ENCODE measurements around the gene ARL5A. TPM values are rescaled to one million over a fixed set of nuclear protein-coding genes. Genes with fewer than 3 reads are reported as not detected.
"Not testable (repeated sequence)": the region's sequence is repeated elsewhere in the genome, so short reads cannot be mapped to it uniquely, and the experiment has no call there.

ARL5A gene
- total RNA-seq (2014; rRNA removed; shearing (Covaris generic)): 91.4 and 107 TPM in 2 replicates
- 78.1 and 78.6 TPM in 2 replicates for total RNA-seq (2022)
- percentile 90 among the genes with signal in this experiment for Bru-seq, nascent RNA
- percentile 97 among the genes with signal in this experiment for BruChase-seq, experiment 1, labeled RNA remaining after a 6-hour chase
- BruChase-seq, experiment 2, labeled RNA remaining after a 2-hour chase: percentile 96 among the genes with signal in this experiment
- long read RNA-seq, full-length matches to known transcripts: 174 of 192 reads
- long read RNA-seq, partial matches to known transcripts: 2 of 192 reads
- long read RNA-seq, other reads (novel, unspliced or antisense): 16 of 192 reads

DNA sequence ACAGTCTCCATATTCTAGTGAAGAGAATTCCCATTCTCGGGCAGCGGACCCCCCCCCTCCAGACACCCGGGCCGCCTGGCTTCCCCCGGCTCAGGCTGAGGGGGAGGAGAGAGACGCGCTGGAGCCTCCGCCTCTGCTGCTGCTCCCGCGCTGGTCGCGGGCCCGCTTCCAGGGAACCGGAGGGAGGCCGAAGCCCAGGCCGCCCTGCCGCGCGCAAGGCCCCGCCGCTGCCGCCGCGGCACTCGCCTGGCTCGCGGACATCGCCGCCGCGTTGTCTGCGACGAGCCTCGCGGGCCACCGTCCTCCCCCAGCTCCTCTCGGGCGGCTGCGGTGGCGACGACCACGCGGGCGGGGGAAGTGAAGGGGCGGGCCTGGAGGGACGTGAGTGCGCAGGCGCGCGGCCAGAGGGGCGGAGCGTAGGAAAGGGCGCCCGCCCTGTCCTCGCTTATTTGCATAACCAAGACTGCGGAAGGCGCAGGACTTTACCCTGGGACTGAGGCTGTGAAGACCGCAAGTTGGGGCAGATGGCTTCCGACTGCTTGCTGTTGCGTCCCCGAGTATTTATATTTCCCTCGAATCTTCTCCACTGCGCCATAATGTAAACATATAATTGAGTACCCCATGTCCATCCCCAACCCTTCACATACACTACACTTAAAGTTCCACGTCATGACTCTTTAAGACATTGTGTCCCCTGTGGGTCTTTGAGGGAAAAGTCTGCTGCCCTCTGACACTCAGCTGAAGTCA is at the start of gene ARL5A:
Gene ARL5A (minus strand): TSS at position 279 of the 747 bp plus-strand sequence. CDS start 245 bp downstream, at position 34.
- Histone ChIP-seq H3K36me3 (ENCODE audit: insufficient read depth, low read length) (peaks cover 11% of the 10 kb centered on the region; the same call in 1 of the 2 replicates), H3K4me3 (ENCODE audit: low read depth, low read length, poor library complexity, severe bottlenecking) (peak within 1 kb of the TSS; percentile 99), H3K9me3 (ENCODE audit: low read length) (no peaks in the 10 kb centered on the region), H3K79me2 (ENCODE audit: insufficient read depth, low read depth, low read length) (peaks cover 48% of the 10 kb centered on the region), H3K27ac (ENCODE audit: low read depth, low read length, poor library complexity, severe bottlenecking) (peak within 1 kb of the TSS; percentile 57), H3K4me1 (ENCODE audit: insufficient read depth, low read length, poor library complexity, severe bottlenecking) (peaks cover 34% of the 10 kb centered on the region), H4K20me1 (ENCODE audit: insufficient read depth, low read length) (peaks cover 20% of the 10 kb centered on the region; the same call in 1 of the 2 replicates), H3K9me2 (ENCODE audit: insufficient read depth, low read length) (no peaks in the 10 kb centered on the region), H3K4me2 (ENCODE audit: low read length) (peak within 1 kb of the TSS; percentile 89), H2AFZ (ENCODE audit: low read length) (peak within 1 kb of the TSS; percentile 74)
- peak; percentile 94 for DNase-seq (ENCODE audit: low spot score)
- ChIA-PET CTCF (ENCODE audit: unreplicated experiment) (interaction anchor here (3.5 kb wide), 1 partner anchor 17 kb away, joined by 10 read pairs; no protein-coding TSS in a partner anchor), POLR2A (interaction anchor here (0.5 to 6.1 kb wide), 16 partner anchors 9 to 565 kb away, joined by 3 to 80 read pairs (median 4); no protein-coding TSS in a partner anchor)
- no TSS peak for BruUV-seq (replicated peaks)
- TF ChIP-seq EZH2phosphoT487 (IDR thresholded peaks at IDR 0.05; ENCODE audit: borderline replicate concordance, low read depth, low read length) (no peak), CTCF (conservative IDR thresholded peaks at IDR 0.05; ENCODE audit: low read length) (no peak)
- intact Hi-C loops (cut with micrococcal nuclease; ENCODE audit: unreplicated experiment): loop anchor here (5.0 to 10.0 kb wide), 2 partner anchors 346 to 889 kb away; partner anchors contain the start of genes ARL6IP6, PRPF40A and STAM2

- H3K79me2 ChIP-seq (ENCODE audit: insufficient read depth, low read depth, low read length); H3K4me3 ChIP-seq (ENCODE audit: low read depth, low read length, poor library complexity, severe bottlenecking); BruUV-seq (replicated peaks); H3K27ac ChIP-seq (ENCODE audit: low read depth, low read length, poor library complexity, severe bottlenecking); H3K36me3 ChIP-seq (ENCODE audit: insufficient read depth, low read length); CTCF ChIA-PET (ENCODE audit: unreplicated experiment); DNase-seq (ENCODE audit: low spot score); H3K9me3 ChIP-seq (ENCODE audit: low read length); H3K4me1 ChIP-seq (ENCODE audit: insufficient read depth, low read length, poor library complexity, severe bottlenecking); H3K9me2 ChIP-seq (ENCODE audit: insufficient read depth, low read length); POLR2A ChIA-PET; H4K20me1 ChIP-seq (ENCODE audit: insufficient read depth, low read length); intact Hi-C loops (cut with micrococcal nuclease; ENCODE audit: unreplicated experiment); H3K4me2 ChIP-seq (ENCODE audit: low read length); H2AFZ ChIP-seq (ENCODE audit: low read length): not testable (repeated sequence)
Observed at GRCh38 chr2:151875631-151876030, 47.4 kb upstream of the ARL5A start.

DNA sequence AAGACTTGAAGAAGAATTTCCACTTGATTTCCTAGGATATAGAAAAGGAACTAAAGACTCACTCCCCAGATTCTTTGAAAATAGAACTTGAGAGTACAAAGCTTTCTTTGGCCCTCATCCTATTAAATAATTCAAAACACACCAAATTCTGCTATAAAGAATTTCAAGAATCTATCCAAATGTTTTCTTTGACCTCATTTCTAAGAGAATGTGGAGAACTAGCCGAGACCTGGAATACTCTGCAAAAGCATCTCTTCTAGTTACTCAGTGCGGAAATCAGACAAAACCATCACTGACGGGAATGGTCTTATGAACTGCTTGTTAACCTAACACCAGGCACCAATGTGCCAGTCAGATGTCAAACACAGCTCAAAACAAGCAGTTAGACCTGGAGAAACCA is 44.2 kb upstream of the ARL5A start:
- POLR2A ChIA-PET: no interaction called here
- no peaks in the 10 kb centered on the region for H3K79me2 ChIP-seq (ENCODE audit: insufficient read depth, low read depth, low read length)
- no peak overlapping the region for H3K4me3 ChIP-seq (ENCODE audit: low read depth, low read length, poor library complexity, severe bottlenecking)
- no peaks in the 10 kb centered on the region for H3K9me2 ChIP-seq (ENCODE audit: insufficient read depth, low read length)
- no peak for DNase-seq (ENCODE audit: low spot score)
- no peak overlapping the region for H3K4me2 ChIP-seq (ENCODE audit: low read length)
- no TSS peak for BruUV-seq (replicated peaks)
- no peaks in the 10 kb centered on the region for H3K4me1 ChIP-seq (ENCODE audit: insufficient read depth, low read length, poor library complexity, severe bottlenecking)
- TF ChIP-seq CTCF (conservative IDR thresholded peaks at IDR 0.05; ENCODE audit: low read length): no peak
- no peak for TF ChIP-seq EZH2phosphoT487 (IDR thresholded peaks at IDR 0.05; ENCODE audit: borderline replicate concordance, low read depth, low read length)
- H3K36me3 ChIP-seq (ENCODE audit: insufficient read depth, low read length): no peaks in the 10 kb centered on the region
- intact Hi-C loops (cut with micrococcal nuclease; ENCODE audit: unreplicated experiment): no loop called here
- H4K20me1 ChIP-seq (ENCODE audit: insufficient read depth, low read length): no peaks in the 10 kb centered on the region
- H2AFZ ChIP-seq (ENCODE audit: low read length): no peak overlapping the region
- CTCF ChIA-PET (ENCODE audit: unreplicated experiment): no interaction called here
- no peak overlapping the region for H3K27ac ChIP-seq (ENCODE audit: low read depth, low read length, poor library complexity, severe bottlenecking)
- no peaks in the 10 kb centered on the region for H3K9me3 ChIP-seq (ENCODE audit: low read length)
